Transverse colon (tissue), 4 donors: ENCODE data around the gene EGFR. TPM values are rescaled to one million over a fixed set of nuclear protein-coding genes. Genes with fewer than 3 reads are reported as not detected.

Source experiments
- DNase-seq: peaks from one replicate; pipeline ENCODE4 v3.0.0-alpha.2; 2019
- H3K27ac ChIP-seq, 4 donors: fragments of 200-600 bp; sonication (generic); 2 replicates each; pipeline ENCODE4 v1.5.1; 2016 to 2018; ENCODE audit warnings: inconsistent platforms in 4 of 4
- H3K27me3 ChIP-seq: fragments of 200-600 bp; sonication (generic); 2 replicates; pipeline ENCODE4 v1.5.1; 2017; ENCODE audit warnings: inconsistent platforms
- H3K36me3 ChIP-seq, 4 donors: fragments of 200-600 bp; sonication (generic); 2 replicates each; pipeline ENCODE4 v1.5.1; 2017 to 2019; ENCODE audit warnings: inconsistent platforms in 4 of 4
- H3K4me1 ChIP-seq, 4 donors: fragments of 200-600 bp; sonication (generic); 2 replicates each; pipeline ENCODE4 v1.5.1; 2017 to 2020; ENCODE audit warnings: inconsistent platforms in 4 of 4
- H3K4me3 ChIP-seq, 4 donors: fragments of 200-600 bp; sonication (generic); 1 replicate in 1 of 4; 2 replicates in 3 of 4; pipeline versions ENCODE4 v1.5.1 to v1.6.1; 2017 to 2019; ENCODE audit warnings: inconsistent platforms in 4 of 4
- H3K9me3 ChIP-seq, 2 donors: fragments of 200-600 bp; sonication (generic); 2 replicates each; pipeline ENCODE4 v1.5.1; 2017 to 2019; ENCODE audit warnings: inconsistent platforms in 2 of 2
- CTCF ChIP-seq, 5 experiments: fragments of 200-600 bp in 3 of 5; fragments of 450-650 bp in 2 of 5; sonication (generic) in 3 of 5; IDR thresholded peaks; 1 replicate in 2 of 5; 2 replicates in 3 of 5; pipeline ENCODE4 v1.5.1; 2016 to 2017; ENCODE audit warnings: antibody characterized with exemption in 5 of 5, inconsistent platforms in 3 of 5, mild to moderate bottlenecking in 2 of 5, moderate library complexity in 1 of 5
- EP300 ChIP-seq: sonication (generic); formaldehyde crosslinking; IDR thresholded peaks from one replicate; pipeline ENCODE4 v1.6.1; 2017; ENCODE audit warnings: antibody characterized with exemption, low read depth
- POLR2A ChIP-seq: fragments of 450-650 bp; IDR thresholded peaks from one replicate; pipeline ENCODE4 v1.6.1; 2016; ENCODE audit warnings: antibody characterized with exemption, mild to moderate bottlenecking, moderate library complexity
- POLR2AphosphoS5 ChIP-seq, 3 donors: sonication (generic); formaldehyde crosslinking; IDR thresholded peaks; one replicate each; pipeline ENCODE4 v1.6.1; 2016; ENCODE audit warnings: antibody characterized with exemption in 3 of 3
- WGBS, 2 donors: methylation state at CpG; one replicate each; pipeline ENCODE4 v1.1.5; 2018; ENCODE audit warnings: low coverage in 1 of 2; 5-methylcytosine and 5-hydroxymethylcytosine counted together
- in situ Hi-C, 4 donors: fragments of 200-750 bp; cut with MboI; loops; one replicate each; pipeline versions ENCODE4 v1.15.0 to v1.15.1; 2017; ENCODE audit warnings: low sequenced_read_pairs in 3 of 4, low pct_ligation_motif_present in 1 of 4, low pct_unique_long_range_greater_than_20kb in 1 of 4
- intact Hi-C: fragments of 100-400 bp; cut with DNase I; formaldehyde crosslinking; loops from one replicate; pipeline ENCODE4 v1.15.1; 2023; ENCODE audit warnings: low total_unique reads
- total RNA-seq, 4 donors: library from RNA; depleted of rRNA; stranded (reverse); fragments of >200 nt; gene quantifications; one replicate each; pipeline ENCODE4 v1.1.0, GENCODE V29; 2016

Gene EGFR
- total RNA-seq, 4 donors from 2014 or later = 40.0 to 85.7 (median 72.9) TPM

- Histone ChIP-seq H3K27ac (no peak overlapping the region), H3K36me3 (no peaks in the 10 kb centered on the region), H3K9me3 (no peaks in the 10 kb centered on the region), H3K4me1 (no peaks in the 10 kb centered on the region), H3K27me3 (no peaks in the 10 kb centered on the region), H3K4me3 (no peak overlapping the region)
- DNase-seq = no peak
- no peak for TF ChIP-seq EP300
- no peak for TF ChIP-seq POLR2A
- TF ChIP-seq POLR2AphosphoS5 (IDR thresholded peaks at IDR 0.05) = no peak
- TF ChIP-seq CTCF (IDR thresholded peaks at IDR 0.05) = no peak
- 43 to 92% methylated on average over 4 to 11 of the region's 11 CpGs for WGBS, 2 donors
- intact Hi-C loops = no loop called here
- in situ Hi-C loops = no loop called here
These were observed 226.5 kb downstream of the EGFR start for GRCh38 chr7:55245271-55245723.

GRCh38 chr7:55246171-55246570 is 227.4 kb downstream of the EGFR start:
- H3K27me3 ChIP-seq = no peaks in the 10 kb centered on the region
- TF ChIP-seq POLR2AphosphoS5 (IDR thresholded peaks at IDR 0.05) (no peak), EP300 (no peak), POLR2A (no peak), CTCF (IDR thresholded peaks at IDR 0.05) (no peak)
- H3K9me3 ChIP-seq = no peaks in the 10 kb centered on the region
- DNase-seq = no peak
- H3K27ac ChIP-seq = no peak overlapping the region
- H3K4me3 ChIP-seq = no peak overlapping the region
- no peaks in the 10 kb centered on the region for H3K36me3 ChIP-seq
- intact Hi-C loops = no loop called here
- in situ Hi-C loops = no loop called here
- H3K4me1 ChIP-seq = no peaks in the 10 kb centered on the region
- 90% methylated on average over 5 of the region's 5 CpGs; no CpG with 5 or more reads in 1 of the 2 donors for WGBS, 2 donors

GRCh38 chr7:55247428-55247827 is 228.6 kb downstream of the EGFR start:
- Histone ChIP-seq H3K4me1 (no peaks in the 10 kb centered on the region), H3K4me3 (no peak overlapping the region), H3K27me3 (no peaks in the 10 kb centered on the region), H3K27ac (no peak overlapping the region), H3K9me3 (no peaks in the 10 kb centered on the region), H3K36me3 (no peaks in the 10 kb centered on the region)
- in situ Hi-C loops (no loop called here), intact Hi-C loops (no loop called here)
- DNase-seq = no peak
- no peak for TF ChIP-seq CTCF (IDR thresholded peaks at IDR 0.05)
- no peak for TF ChIP-seq EP300
- 78 to 91% methylated on average over 1 of the region's 1 CpG for WGBS, 2 donors

GRCh38 chr7:55248526-55248925 is 229.7 kb downstream of the EGFR start:
- no peak overlapping the region for H3K4me3 ChIP-seq
- no peaks in the 10 kb centered on the region for H3K9me3 ChIP-seq
- intact Hi-C loops = no loop called here
- no peak for TF ChIP-seq POLR2AphosphoS5 (IDR thresholded peaks at IDR 0.05)
- no peak for TF ChIP-seq CTCF (IDR thresholded peaks at IDR 0.05)
- no peak for TF ChIP-seq POLR2A
- TF ChIP-seq EP300 = no peak
- H3K36me3 ChIP-seq = no peaks in the 10 kb centered on the region
- H3K27ac ChIP-seq = no peak overlapping the region
- no peaks in the 10 kb centered on the region for H3K4me1 ChIP-seq
- 89 to 92% methylated on average over 10 of the region's 10 CpGs for WGBS, 2 donors
- DNase-seq = no peak
- in situ Hi-C loops = no loop called here
- H3K27me3 ChIP-seq = peaks cover 6% of the 10 kb centered on the region
